Activated naive CD8-positive, alpha-beta T cell treated with anti-CD3 and anti-CD28 coated beads, Interleukin-2, amount 10 ng/mL, durations not matched to agents 7 days and 5 days (primary cell): ENCODE measurements around the gene SEPTIN2. TPM values are rescaled to one million over a fixed set of nuclear protein-coding genes. Genes with fewer than 3 reads are reported as not detected.
A peak's percentile ranks its signal among the peaks of the same experiment; 100 is the strongest.
"Not testable (repeated sequence)": the region's sequence is repeated elsewhere in the genome, so short reads cannot be mapped to it uniquely, and the experiment has no call there.

Experiments used
- ATAC-seq: fragments of 150-1000 bp; cut with Tn5 transposase; one replicate; pipeline ENCODE4 v1.10.0; 2021; ENCODE audit warnings: low read depth, moderate library complexity
- POLR2A ChIA-PET: fragments of 350-600 bp; sonication (Branson Sonifier 250); formaldehyde crosslinking; loops from one replicate; lab custom pipeline; 2021; ENCODE audit warnings: antibody characterized with exemption; lab: Charles Lee
- DNase-seq: peaks from one replicate; pipeline ENCODE4 v3.0.0; 2021
- H3K27ac Mint-ChIP-seq: one replicate; pipeline ENCODE4 v1.8.0; 2022; ENCODE audit warnings: mild to moderate bottlenecking, mixed read lengths
- H3K27me3 Mint-ChIP-seq: one replicate; pipeline ENCODE4 v1.8.0; 2022; ENCODE audit warnings: mild to moderate bottlenecking, moderate library complexity, mixed read lengths
- H3K36me3 Mint-ChIP-seq: one replicate; pipeline ENCODE4 v1.8.0; 2021; ENCODE audit warnings: mild to moderate bottlenecking, mixed read lengths
- H3K4me1 Mint-ChIP-seq: one replicate; pipeline ENCODE4 v1.8.0; 2021; ENCODE audit warnings: mixed read lengths
- H3K4me3 Mint-ChIP-seq: one replicate; pipeline ENCODE4 v1.8.0; 2022; ENCODE audit warnings: mild to moderate bottlenecking, moderate library complexity, mixed read lengths
- H3K9me3 Mint-ChIP-seq: one replicate; pipeline ENCODE4 v1.8.0; 2021; ENCODE audit warnings: mixed read lengths
- total RNA-seq, 2 experiments: library from RNA; stranded (reverse); gene quantifications; one replicate each; pipeline ENCODE4 v1.2.3, GENCODE V29; 2021

Gene SEPTIN2
- total RNA-seq, 2 experiments from 2014 or later, result 259 to 275 TPM

DNA sequence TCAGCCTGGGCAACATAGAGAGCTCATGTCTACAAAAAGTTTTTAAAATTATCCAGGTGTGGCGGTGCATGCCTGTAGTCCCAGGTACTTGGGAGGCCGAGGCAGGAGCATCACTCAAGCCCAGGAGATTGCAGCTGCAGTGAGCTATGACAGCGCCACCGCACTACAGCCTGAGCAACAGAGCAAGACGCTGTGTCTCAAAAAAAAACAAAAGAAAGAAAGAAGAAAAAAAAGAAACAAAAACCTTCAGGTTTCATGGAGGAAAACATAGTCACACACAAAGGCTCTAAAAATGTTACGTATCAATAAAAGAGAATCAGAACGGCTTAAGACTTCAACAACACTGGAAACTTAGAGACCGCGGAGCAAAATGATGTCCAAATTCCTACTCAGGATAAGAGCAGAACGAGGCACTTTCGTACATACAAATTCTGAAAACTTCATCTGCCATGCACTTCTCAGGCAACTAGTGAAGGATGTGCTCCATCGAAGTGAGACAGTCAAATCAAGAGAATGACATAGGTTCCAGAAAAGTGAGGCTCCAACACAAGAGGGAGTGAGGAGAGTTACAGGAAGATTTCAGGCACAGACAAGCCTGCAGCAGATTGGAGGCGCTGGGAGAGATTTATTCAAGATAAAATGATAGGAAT is 4.7 kb upstream of the SEPTIN2 start:
- ATAC-seq (no peak), DNase-seq (no peak)
- peaks cover 5% of the 10 kb centered on the region for H3K36me3 Mint-ChIP-seq
- POLR2A ChIA-PET, result no interaction called here
- no peaks in the 10 kb centered on the region for H3K9me3 Mint-ChIP-seq
- H3K27ac Mint-ChIP-seq, result no peak overlapping the region
- H3K4me3 Mint-ChIP-seq, result no peak overlapping the region
- peaks cover 48% of the 10 kb centered on the region for H3K4me1 Mint-ChIP-seq
- H3K27me3 Mint-ChIP-seq, result no peaks in the 10 kb centered on the region

DNA sequence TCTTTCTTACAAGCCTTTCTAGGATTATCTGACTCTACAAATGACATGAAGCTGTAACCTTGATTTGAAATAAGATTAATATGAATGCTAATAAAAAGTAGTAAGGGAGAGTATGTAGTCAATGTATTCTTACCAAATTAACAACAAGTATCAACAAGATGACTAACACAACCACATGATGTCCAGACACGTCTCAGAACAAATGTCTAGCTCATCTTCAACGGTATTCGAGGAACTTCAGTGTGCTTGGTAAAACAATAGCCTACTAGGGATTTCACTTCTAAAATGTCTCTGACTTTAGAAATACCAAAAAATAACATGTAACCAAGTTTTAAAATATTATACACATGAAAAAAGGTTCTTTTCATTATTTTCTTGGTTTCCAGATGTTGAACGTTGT is 3.6 kb upstream of the SEPTIN2 start:
- no peak overlapping the region for H3K4me3 Mint-ChIP-seq
- H3K4me1 Mint-ChIP-seq, result peaks cover 52% of the 10 kb centered on the region
- no peaks in the 10 kb centered on the region for H3K9me3 Mint-ChIP-seq
- H3K27me3 Mint-ChIP-seq, result no peaks in the 10 kb centered on the region
- no peak for ATAC-seq
- POLR2A ChIA-PET, result no interaction called here
- peaks cover 10% of the 10 kb centered on the region for H3K36me3 Mint-ChIP-seq
- DNase-seq, result no peak
- no peak overlapping the region for H3K27ac Mint-ChIP-seq

DNA sequence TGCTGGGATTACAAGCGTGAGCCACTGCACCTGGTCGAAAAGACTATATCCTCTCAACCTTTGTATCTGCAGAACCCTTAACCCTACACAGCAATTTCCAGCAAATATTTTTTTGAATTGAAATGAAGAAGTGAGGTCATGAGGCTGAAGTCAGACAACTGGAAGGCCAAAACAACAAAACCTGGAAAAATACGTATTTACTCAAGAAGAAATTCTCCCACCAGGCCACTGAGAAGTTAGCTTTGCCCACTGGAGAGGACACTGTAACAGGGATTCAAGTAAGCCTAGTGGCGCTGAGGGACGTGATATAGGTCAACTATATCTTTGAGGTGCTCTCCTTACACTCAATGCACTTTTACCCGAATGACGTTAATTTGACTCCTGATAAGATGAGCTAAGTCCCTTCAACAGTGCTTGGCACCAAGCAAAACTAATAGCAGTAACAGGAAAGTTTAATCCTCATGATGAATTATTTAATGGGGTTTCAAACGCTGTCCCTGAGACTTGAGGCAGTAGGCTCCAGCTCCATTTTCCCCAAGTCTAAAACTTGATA is 2.1 kb upstream of the SEPTIN2 start:
- H3K36me3 Mint-ChIP-seq, result peaks cover 16% of the 10 kb centered on the region
- H3K9me3 Mint-ChIP-seq, result no peaks in the 10 kb centered on the region
- peaks cover 57% of the 10 kb centered on the region for H3K4me1 Mint-ChIP-seq
- DNase-seq (no peak), ATAC-seq (no peak)
- H3K27me3 Mint-ChIP-seq, result no peaks in the 10 kb centered on the region
- POLR2A ChIA-PET, result interaction anchor here (0.8 to 2.6 kb wide), 4 partner anchors 11 to 692 kb away, joined by 3 to 9 read pairs (median 4); partner anchors contain the start of gene DTYMK
- H3K27ac Mint-ChIP-seq, result peak overlapping the region; percentile 47
- peak overlapping the region; percentile 100 for H3K4me3 Mint-ChIP-seq

DNA sequence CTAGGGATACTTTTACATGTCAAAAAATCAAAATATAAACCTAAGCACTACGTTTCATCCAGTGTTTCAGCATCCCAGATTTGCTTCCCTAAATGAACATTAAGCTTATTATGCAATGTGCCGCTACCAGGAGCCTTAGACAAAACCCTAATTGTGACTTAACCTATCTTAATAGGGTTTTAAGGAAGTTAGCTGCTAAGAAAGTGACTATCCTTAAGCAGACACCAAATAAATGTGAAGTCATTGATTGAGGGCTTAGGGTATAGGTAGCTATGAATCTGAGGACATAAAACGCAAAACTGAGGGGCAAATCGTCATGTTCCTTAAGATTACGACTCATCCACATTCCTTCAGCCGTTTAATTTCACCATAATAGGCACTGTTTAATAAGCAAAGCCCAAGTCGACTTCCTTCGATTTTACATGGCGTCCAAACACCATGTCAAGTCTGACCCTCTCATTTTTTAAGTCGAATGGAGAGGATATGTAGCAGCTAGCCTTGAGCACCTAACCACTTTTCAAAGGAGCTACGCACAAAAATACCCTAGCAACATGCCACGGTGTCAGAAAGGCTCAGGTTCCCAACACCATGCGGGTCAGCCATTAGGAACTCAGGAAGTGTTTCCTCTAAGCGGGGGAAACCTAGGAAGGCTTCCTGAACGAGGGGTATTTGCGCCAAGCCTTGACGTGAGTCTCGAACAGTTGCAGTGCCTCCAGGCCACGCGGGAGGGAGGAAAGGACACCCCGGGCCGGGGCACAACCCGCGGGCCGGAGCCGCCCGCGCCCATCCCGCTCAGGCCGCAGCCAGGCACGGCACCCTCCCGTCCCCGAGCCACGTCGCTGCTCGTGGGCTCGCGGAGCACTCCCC is 1.3 kb upstream of the SEPTIN2 start:
- Mint-ChIP-seq H3K4me3 (peak overlapping the region; percentile 100), H3K9me3 (no peaks in the 10 kb centered on the region), H3K4me1 (peaks cover 54% of the 10 kb centered on the region), H3K36me3 (peaks cover 15% of the 10 kb centered on the region), H3K27ac (peak overlapping the region; percentile 100), H3K27me3 (no peaks in the 10 kb centered on the region)
- no peak for ATAC-seq
- POLR2A ChIA-PET, result interaction anchor here (0.8 to 2.6 kb wide), 14 partner anchors 10 to 693 kb away, joined by 3 to 9 read pairs (median 5); partner anchors contain the start of genes DTYMK, MTERF4 and PASK
- DNase-seq, result no peak

DNA sequence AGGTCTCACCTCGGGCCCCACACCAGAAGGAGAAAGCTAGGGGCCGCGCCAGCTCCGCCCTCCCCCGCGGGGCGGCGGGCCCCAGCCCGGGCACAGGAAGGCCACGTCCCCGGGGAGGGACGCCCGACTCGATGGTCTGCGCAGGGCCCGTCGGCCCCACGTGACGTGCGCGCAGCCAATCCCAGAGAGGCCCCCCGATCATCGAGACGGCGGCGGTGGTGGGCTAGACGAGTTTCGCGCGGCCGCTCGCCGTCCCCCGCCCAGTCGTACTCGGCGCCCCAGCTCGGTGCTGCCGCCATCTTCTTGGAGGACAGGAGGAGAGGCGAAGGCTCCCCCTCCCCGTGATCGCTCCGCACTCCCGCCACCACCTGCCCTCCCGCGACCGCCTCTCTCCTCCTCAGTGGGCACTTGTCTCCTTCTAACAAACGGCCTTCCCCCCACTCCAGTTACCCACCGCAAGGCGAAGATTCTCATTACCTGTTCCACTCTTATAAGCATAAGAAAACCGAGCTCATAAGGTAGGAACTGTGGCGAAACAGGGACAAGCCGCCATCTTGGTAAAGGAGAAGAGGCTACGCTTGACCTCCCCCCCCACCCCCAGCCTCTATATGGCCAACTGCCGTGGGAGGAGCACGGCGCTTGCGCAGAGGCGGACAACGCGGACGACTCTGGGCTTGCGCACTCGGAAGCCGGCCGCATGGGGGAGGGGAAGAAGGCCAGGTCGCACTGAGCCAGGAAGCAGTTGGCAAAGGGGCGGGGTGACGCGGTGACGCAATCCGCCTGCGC is 439 bp upstream of the SEPTIN2 start, which contains the start of gene HDLBP:
HDLBP (minus strand) TSS at position 580 of the 786 bp plus-strand sequence. CDS start 48,803 bp downstream, outside the sequence.
- H3K4me1 Mint-ChIP-seq, result peaks cover 54% of the 10 kb centered on the region
- peak within 1 kb of the TSS; percentile 100 for H3K4me3 Mint-ChIP-seq
- H3K27me3 Mint-ChIP-seq, result no peaks in the 10 kb centered on the region
- POLR2A ChIA-PET, result interaction anchor here (0.6 to 2.6 kb wide), 16 partner anchors 9 to 694 kb away, joined by 3 to 9 read pairs (median 4); partner anchors contain the start of genes MTERF4 and PASK
- H3K27ac Mint-ChIP-seq, result peak within 1 kb of the TSS; percentile 100
- peaks cover 21% of the 10 kb centered on the region for H3K36me3 Mint-ChIP-seq
- ATAC-seq (peak; percentile 83), DNase-seq (peak; percentile 100)
- no peaks in the 10 kb centered on the region for H3K9me3 Mint-ChIP-seq

DNA sequence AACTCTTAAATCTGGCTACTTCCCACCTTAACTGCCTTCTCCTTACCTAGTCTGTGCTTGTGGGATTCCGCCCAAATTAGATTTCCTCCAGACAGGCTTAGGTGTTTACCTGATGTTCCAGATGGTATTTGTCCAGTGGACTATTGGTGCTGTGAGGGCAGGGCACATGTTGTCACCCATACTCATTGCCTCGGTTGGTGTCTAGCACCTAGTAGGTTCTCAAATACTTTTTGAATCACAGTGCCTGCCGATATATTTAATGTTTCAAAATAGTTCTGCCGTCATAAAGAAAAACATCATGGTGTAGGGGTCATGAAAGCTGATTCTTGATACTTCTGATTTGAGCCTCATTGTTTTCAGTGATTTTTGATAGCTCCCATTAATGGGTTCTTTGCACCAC is 1.1 kb downstream of the SEPTIN2 start:
- POLR2A ChIA-PET, result interaction anchor here (0.6 to 2.2 kb wide), 8 partner anchors 8 to 214 kb away, joined by 3 to 8 read pairs (median 3); partner anchors contain the start of gene PASK
- Mint-ChIP-seq H3K9me3 (no peaks in the 10 kb centered on the region), H3K36me3 (peaks cover 27% of the 10 kb centered on the region), H3K27ac (peak overlapping the region; percentile 100), H3K4me1 (peaks cover 54% of the 10 kb centered on the region), H3K4me3 (peak overlapping the region; percentile 100), H3K27me3 (no peaks in the 10 kb centered on the region)
- DNase-seq, result no peak
- ATAC-seq, result no peak

DNA sequence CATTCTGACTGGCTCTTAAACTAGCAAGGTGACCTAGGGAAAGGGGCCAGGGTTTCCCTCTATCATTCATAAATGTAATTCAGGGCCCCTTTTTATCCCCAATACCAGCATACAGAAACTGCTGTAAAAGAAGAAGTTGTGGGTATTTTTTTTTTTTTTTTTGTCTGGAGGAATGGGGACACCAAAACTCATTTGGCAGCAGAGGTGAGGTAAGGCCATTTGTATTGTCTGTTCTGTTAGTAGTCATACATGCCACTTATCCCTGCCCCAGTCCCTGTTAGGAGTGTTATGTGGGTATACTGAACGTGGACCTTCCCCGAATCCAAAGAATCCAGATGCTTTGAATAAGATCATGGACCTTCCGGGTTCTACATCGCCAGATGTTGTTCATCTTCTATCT is 1.7 kb downstream of the SEPTIN2 start:
- POLR2A ChIA-PET, result interaction anchor here (0.7 kb wide), 1 partner anchor 94 kb away, joined by 3 read pairs; no protein-coding TSS in a partner anchor

DNA sequence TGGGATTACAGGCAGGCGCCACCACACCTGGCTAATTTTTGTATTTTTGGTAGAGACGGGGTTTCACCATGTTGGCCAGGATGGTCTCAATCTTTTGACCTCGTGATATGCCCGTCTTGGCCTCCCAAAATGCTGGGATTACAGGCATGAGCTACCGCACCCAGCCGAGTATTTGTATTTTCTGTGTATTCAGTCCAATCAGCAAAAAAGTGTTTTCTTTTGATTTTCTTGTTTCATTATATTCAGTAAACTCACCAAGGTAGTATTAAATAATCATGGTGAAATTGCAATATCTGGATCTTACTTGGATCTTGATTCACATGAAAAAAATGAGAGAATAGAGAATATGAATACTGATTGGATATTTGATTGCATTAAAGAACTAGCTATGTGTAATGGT is 3.1 kb downstream of the SEPTIN2 start:
- peaks cover 29% of the 10 kb centered on the region for H3K36me3 Mint-ChIP-seq
- not testable (repeated sequence) for DNase-seq, ATAC-seq, H3K9me3 Mint-ChIP-seq, H3K27me3 Mint-ChIP-seq, H3K27ac Mint-ChIP-seq
- peaks cover 51% of the 10 kb centered on the region for H3K4me1 Mint-ChIP-seq
- peak overlapping the region; percentile 100 for H3K4me3 Mint-ChIP-seq
- POLR2A ChIA-PET, result interaction anchor here (0.7 kb wide), 1 partner anchor 346 kb away, joined by 3 read pairs; no protein-coding TSS in a partner anchor

More for the DNA sequence above, 1.7 kb downstream of the SEPTIN2 start:
- H3K27me3 Mint-ChIP-seq, result no peaks in the 10 kb centered on the region
- DNase-seq (no peak), ATAC-seq (no peak)
- H3K36me3 Mint-ChIP-seq, result peaks cover 29% of the 10 kb centered on the region
- H3K4me1 Mint-ChIP-seq, result peaks cover 54% of the 10 kb centered on the region
- peak overlapping the region; percentile 100 for H3K4me3 Mint-ChIP-seq
- no peaks in the 10 kb centered on the region for H3K9me3 Mint-ChIP-seq
- H3K27ac Mint-ChIP-seq, result peak overlapping the region; percentile 100

DNA sequence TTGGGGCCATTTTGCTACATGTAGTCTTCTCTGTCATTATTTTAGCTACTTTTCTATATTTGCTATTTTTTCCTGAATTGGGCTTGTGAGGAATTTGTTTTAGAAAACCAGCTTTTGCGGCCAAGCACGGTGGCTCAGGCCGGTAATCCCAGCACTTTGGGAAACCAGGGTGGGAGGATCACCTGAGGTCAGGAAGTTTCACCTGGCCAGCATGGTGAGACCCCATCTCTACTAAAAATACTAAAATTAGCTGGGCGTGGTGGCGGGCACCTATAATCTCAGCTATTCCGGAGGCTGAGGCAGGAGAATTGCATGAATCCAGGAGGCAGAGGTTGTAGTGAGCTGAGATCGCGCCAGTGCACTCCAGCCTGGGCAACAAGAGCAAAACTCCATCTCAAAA is 4.7 kb downstream of the SEPTIN2 start:
- H3K9me3 Mint-ChIP-seq, result no peaks in the 10 kb centered on the region
- peak overlapping the region; percentile 23 for H3K4me3 Mint-ChIP-seq
- ATAC-seq (no peak), DNase-seq (no peak)
- no peaks in the 10 kb centered on the region for H3K27me3 Mint-ChIP-seq
- POLR2A ChIA-PET, result no interaction called here
- peaks cover 34% of the 10 kb centered on the region for H3K36me3 Mint-ChIP-seq
- peaks cover 56% of the 10 kb centered on the region for H3K4me1 Mint-ChIP-seq
- no peak overlapping the region for H3K27ac Mint-ChIP-seq

DNA sequence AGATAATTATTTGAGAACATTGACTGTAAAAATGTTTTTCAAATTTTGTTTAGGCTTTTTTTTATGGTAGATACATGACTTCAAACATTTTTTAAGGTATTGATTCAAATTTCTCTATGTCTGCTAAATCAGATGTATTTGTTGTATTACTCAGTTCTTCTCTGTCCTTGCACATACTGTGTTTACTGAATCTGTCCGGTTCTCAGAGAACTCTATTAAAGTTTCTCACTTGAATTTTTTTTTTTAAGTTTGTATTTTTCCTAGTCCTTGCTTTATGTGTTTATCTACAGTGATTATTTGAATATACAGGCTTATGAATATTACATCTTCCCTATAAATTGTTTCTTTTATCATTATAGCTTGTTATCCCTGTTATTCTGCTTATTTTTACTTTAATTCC is 5.3 kb downstream of the SEPTIN2 start:
- peak overlapping the region; percentile 47 for H3K4me3 Mint-ChIP-seq
- POLR2A ChIA-PET, result no interaction called here
- H3K4me1 Mint-ChIP-seq, result peaks cover 56% of the 10 kb centered on the region
- no peak for ATAC-seq
- peaks cover 36% of the 10 kb centered on the region for H3K36me3 Mint-ChIP-seq
- H3K9me3 Mint-ChIP-seq, result no peaks in the 10 kb centered on the region
- no peak overlapping the region for H3K27ac Mint-ChIP-seq
- no peak for DNase-seq
- H3K27me3 Mint-ChIP-seq, result no peaks in the 10 kb centered on the region

DNA sequence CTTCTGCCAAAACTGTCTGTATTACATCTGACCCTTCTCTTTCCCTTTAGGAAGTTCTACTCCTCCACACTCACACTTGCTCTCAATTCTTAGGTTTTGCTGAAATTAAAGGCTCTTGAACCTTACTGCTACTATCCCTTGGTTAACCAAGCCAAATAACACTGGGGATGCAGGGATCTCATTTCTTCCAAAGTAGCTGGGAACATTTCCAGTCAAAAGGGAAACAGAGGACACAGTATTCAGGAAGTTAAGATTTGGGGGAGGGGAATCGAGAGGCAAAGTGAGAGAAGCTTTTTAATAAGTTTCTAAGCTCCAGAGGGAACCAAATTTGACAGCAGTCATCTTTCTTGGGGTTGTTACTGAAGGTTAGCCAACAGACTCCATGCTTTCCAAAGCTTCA is 6.2 kb downstream of the SEPTIN2 start:
- peak overlapping the region; percentile 24 for H3K4me3 Mint-ChIP-seq
- peaks cover 53% of the 10 kb centered on the region for H3K4me1 Mint-ChIP-seq
- peaks cover 36% of the 10 kb centered on the region for H3K36me3 Mint-ChIP-seq

DNA sequence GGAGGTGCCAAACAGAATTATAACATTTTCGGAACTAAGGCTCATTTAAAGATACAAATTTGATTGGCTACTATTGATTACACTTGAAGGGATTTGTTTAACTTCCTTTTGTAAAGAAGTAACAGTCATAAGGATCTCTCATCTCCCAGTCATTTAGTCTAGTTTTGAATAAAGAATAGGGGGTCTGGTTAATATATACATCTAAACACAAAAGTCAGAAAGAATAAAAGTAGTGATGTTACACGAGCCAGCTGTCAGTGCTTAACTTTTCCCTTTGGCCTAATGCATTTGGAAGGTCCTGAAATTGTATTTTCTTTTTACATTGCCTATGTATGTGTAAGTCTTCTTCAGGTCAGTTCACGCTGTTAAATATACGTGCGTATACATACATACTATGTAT is 8.1 kb downstream of the SEPTIN2 start:
- no peak overlapping the region for H3K4me3 Mint-ChIP-seq
- POLR2A ChIA-PET, result interaction anchor here (0.9 kb wide), 1 partner anchor 17 kb away, joined by 4 read pairs; no protein-coding TSS in a partner anchor
- H3K27me3 Mint-ChIP-seq, result no peaks in the 10 kb centered on the region
- DNase-seq (no peak), ATAC-seq (no peak)
- H3K9me3 Mint-ChIP-seq, result no peaks in the 10 kb centered on the region
- H3K36me3 Mint-ChIP-seq, result peaks cover 37% of the 10 kb centered on the region
- H3K27ac Mint-ChIP-seq, result no peak overlapping the region
- H3K4me1 Mint-ChIP-seq, result peaks cover 37% of the 10 kb centered on the region

More for the DNA sequence above, 6.2 kb downstream of the SEPTIN2 start:
- no peak for ATAC-seq
- POLR2A ChIA-PET, result no interaction called here
- Mint-ChIP-seq H3K27me3 (no peaks in the 10 kb centered on the region), H3K27ac (peak overlapping the region; percentile 55), H3K9me3 (no peaks in the 10 kb centered on the region)
- no peak for DNase-seq
